Activated CD4-positive, alpha-beta T cell treated with anti-CD3 and anti-CD28 coated beads, Interleukin-2, amount 50 U/mL, for 16 hours (primary cell): Measurements from ENCODE around the gene KRT2.

ENCODE experiments used
- DNase-seq: peaks from one replicate; pipeline ENCODE4 v3.0.0-alpha.2; 2020

KRT2 gene

GRCh38 chr12:52614381-52615207, 37.4 kb downstream of the KRT2 start:
- no peak for DNase-seq

GRCh38 chr12:52613384-52614030, 38.5 kb downstream of the KRT2 start:
- DNase-seq = no peak

- DNase-seq = no peak
Observed at GRCh38 chr12:52612431-52613383, 39.3 kb downstream of the KRT2 start.

GRCh38 chr12:52611080-52611468, 40.9 kb downstream of the KRT2 start:
- DNase-seq = no peak

- no peak for DNase-seq
Observed at GRCh38 chr12:52608826-52609630, 43.0 kb downstream of the KRT2 start.

GRCh38 chr12:52608161-52608560, 43.9 kb downstream of the KRT2 start:
- no peak for DNase-seq

- DNase-seq = no peak
Observed at GRCh38 chr12:52607314-52607713, 44.7 kb downstream of the KRT2 start.

GRCh38 chr12:52606581-52607218, 45.3 kb downstream of the KRT2 start:
- no peak for DNase-seq

GRCh38 chr12:52606096-52606495, 45.9 kb downstream of the KRT2 start:
- DNase-seq = no peak

GRCh38 chr12:52605542-52605941, 46.5 kb downstream of the KRT2 start:
- DNase-seq = no peak

GRCh38 chr12:52604859-52605258, 47.2 kb downstream of the KRT2 start:
- no peak for DNase-seq

GRCh38 chr12:52603314-52603713, 48.7 kb downstream of the KRT2 start:
- no peak for DNase-seq

- no peak for DNase-seq
Observed at GRCh38 chr12:52602552-52602951, 49.5 kb downstream of the KRT2 start.

- no peak for DNase-seq
Observed at GRCh38 chr12:52601671-52602070, 50.3 kb downstream of the KRT2 start.

GRCh38 chr12:52600941-52601481, 51.0 kb downstream of the KRT2 start, which contains the start of gene KRT72:
Gene KRT72, minus strand, starts transcription at chr12:52601463. Its CDS starts 11 bp downstream, at chr12:52601452.
- DNase-seq = no peak

GRCh38 chr12:52600475-52600874, 51.5 kb downstream of the KRT2 start:
- no peak for DNase-seq

GRCh38 chr12:52600071-52600470, 51.9 kb downstream of the KRT2 start:
- no peak for DNase-seq

GRCh38 chr12:52598966-52599365, 53.0 kb downstream of the KRT2 start:
- no peak for DNase-seq
